ENCODE data around the gene TBX19.

TBX19 gene

DNA sequence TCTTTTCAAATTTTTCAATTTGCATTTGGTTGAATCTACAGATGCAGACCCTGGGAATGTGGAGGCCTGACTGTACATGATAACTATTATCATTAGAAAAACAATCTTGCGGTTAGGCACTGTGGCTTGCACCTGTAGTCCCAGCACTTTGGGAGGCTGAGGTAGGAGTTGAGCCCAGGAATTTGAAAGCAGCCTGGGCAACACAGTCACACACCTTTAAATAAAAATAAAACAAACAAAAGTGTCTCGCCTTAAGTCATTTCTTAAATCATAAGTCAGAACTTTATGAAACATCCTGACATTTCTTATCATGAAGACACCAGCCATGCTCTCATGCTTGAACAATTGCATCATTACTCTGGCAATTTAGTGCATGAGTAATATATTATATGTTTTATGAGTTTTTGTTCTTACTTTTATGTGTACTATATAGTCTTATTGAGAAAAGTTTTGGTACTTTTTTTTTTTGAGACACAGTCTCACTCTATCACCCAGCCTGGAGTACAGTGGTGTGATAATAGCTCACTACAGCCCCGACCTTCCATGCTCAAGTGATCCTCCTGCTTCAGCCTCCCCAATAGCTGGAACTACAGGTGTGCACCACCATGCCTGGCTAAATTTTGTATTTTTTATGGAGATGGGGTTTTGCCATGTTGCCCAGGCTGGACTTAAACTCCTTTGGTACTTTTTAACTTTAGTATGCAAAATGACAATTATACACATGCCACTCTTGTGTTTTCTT lies 7.8 kb downstream of the TBX19 start:
- ChIA-PET CTCF (interaction anchor here (1.2 kb wide), 1 partner anchor 53 kb away, joined by 5 read pairs; no protein-coding TSS in a partner anchor), POLR2A (no interaction called here)
- no peak overlapping the region for H3K27ac ChIP-seq (ENCODE audit: extremely low read depth, low read depth, low read length)
- peaks cover 11% of the 10 kb centered on the region; the same call in 1 of the 2 replicates for H3K4me1 ChIP-seq (ENCODE audit: control insufficient read depth, insufficient read depth, low read length)
- H3K36me3 ChIP-seq (ENCODE audit: control insufficient read depth in 2 of 2, insufficient read depth in 1 of 2, low read length in 2 of 2), result no peaks in the 10 kb centered on the region
- H3K4me3 ChIP-seq (ENCODE audit: low read depth, low read length), result no peak overlapping the region
- no peaks in the 10 kb centered on the region for H3K9me3 ChIP-seq (ENCODE audit: control insufficient read depth, insufficient read depth, low read depth, low read length)
- no peak for TF ChIP-seq YY2 (tag by site-specific recombination; IDR thresholded peaks at IDR 0.05)
- no peak for TF ChIP-seq ZFP3 (tag by site-specific recombination; IDR thresholded peaks at IDR 0.05; ENCODE audit: low read depth)
- TF ChIP-seq ZXDB (tag by site-specific recombination; IDR thresholded peaks at IDR 0.05), result 0 out of 2 replicates have a peak, but pooled peaks have one; percentile 44
- no peak for TF ChIP-seq TCF7L2 (IDR thresholded peaks at IDR 0.05; ENCODE audit: borderline replicate concordance, low read depth, low read length)
- TF ChIP-seq FEZF1 (tag by site-specific recombination; IDR thresholded peaks at IDR 0.05), result 0 out of 2 replicates have a peak, but pooled peaks have one; percentile 4
- TF ChIP-seq ZNF626 (tag by site-specific recombination; IDR thresholded peaks at IDR 0.05), result no peak
- TF ChIP-seq ZNF837 (tag by site-specific recombination; IDR thresholded peaks at IDR 0.05), result no peak
- TF ChIP-seq, protein P1, sequence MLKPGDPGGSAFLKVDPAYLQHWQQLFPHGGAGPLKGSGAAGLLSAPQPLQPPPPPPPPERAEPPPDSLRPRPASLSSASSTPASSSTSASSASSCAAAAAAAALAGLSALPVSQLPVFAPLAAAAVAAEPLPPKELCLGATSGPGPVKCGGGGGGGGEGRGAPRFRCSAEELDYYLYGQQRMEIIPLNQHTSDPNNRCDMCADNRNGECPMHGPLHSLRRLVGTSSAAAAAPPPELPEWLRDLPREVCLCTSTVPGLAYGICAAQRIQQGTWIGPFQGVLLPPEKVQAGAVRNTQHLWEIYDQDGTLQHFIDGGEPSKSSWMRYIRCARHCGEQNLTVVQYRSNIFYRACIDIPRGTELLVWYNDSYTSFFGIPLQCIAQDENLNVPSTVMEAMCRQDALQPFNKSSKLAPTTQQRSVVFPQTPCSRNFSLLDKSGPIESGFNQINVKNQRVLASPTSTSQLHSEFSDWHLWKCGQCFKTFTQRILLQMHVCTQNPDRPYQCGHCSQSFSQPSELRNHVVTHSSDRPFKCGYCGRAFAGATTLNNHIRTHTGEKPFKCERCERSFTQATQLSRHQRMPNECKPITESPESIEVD (tag by site-specific recombination; IDR thresholded peaks at IDR 0.05), result peak; percentile 50
- TF ChIP-seq ZSCAN30 (tag by site-specific recombination; IDR thresholded peaks at IDR 0.05), result no peak
- no peak for TF ChIP-seq ZNF354C (tag by site-specific recombination; IDR thresholded peaks at IDR 0.05; ENCODE audit: borderline replicate concordance, low read depth)
- no peak for TF ChIP-seq ZBTB48 (tag by site-specific recombination; IDR thresholded peaks at IDR 0.05)
- no peak for TF ChIP-seq ZEB2 (tag by site-specific recombination; IDR thresholded peaks at IDR 0.05)
- no peak for TF ChIP-seq ZNF37A (tag by site-specific recombination; IDR thresholded peaks at IDR 0.05)
- TF ChIP-seq, protein P2, sequence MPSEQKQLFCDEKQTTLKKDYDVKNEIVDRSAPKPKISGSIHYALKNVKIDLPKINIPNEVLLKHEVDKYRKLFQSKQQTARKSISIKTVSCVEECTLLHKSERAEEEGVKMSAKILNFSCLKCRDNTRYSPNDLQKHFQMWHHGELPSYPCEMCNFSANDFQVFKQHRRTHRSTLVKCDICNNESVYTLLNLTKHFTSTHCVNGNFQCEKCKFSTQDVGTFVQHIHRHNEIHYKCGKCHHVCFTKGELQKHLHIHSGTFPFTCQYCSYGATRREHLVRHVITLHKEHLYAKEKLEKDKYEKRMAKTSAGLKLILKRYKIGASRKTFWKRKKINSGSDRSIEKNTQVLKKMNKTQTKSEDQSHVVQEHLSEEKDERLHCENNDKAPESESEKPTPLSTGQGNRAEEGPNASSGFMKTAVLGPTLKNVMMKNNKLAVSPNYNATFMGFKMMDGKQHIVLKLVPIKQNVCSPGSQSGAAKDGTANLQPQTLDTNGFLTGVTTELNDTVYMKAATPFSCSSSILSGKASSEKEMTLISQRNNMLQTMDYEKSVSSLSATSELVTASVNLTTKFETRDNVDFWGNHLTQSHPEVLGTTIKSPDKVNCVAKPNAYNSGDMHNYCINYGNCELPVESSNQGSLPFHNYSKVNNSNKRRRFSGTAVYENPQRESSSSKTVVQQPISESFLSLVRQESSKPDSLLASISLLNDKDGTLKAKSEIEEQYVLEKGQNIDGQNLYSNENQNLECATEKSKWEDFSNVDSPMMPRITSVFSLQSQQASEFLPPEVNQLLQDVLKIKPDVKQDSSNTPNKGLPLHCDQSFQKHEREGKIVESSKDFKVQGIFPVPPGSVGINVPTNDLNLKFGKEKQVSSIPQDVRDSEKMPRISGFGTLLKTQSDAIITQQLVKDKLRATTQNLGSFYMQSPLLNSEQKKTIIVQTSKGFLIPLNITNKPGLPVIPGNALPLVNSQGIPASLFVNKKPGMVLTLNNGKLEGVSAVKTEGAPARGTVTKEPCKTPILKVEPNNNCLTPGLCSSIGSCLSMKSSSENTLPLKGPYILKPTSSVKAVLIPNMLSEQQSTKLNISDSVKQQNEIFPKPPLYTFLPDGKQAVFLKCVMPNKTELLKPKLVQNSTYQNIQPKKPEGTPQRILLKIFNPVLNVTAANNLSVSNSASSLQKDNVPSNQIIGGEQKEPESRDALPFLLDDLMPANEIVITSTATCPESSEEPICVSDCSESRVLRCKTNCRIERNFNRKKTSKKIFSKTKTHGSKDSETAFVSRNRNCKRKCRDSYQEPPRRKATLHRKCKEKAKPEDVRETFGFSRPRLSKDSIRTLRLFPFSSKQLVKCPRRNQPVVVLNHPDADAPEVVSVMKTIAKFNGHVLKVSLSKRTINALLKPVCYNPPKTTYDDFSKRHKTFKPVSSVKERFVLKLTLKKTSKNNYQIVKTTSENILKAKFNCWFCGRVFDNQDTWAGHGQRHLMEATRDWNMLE (tag by site-specific recombination; conservative IDR thresholded peaks at IDR 0.05; ENCODE audit: low read depth), result no peak
- TF ChIP-seq SCRT2 (tag by site-specific recombination; IDR thresholded peaks at IDR 0.05), result peak; percentile 54; the same call in 1 of the 2 replicates
- no peak for TF ChIP-seq ZNF266 (tag by site-specific recombination; IDR thresholded peaks at IDR 0.05; ENCODE audit: low read depth)
- no peak for TF ChIP-seq BCL11A (tag by site-specific recombination; IDR thresholded peaks at IDR 0.05; ENCODE audit: low read depth)
- TF ChIP-seq SP2 (tag by site-specific recombination; IDR thresholded peaks at IDR 0.05), result no peak
- no peak for TF ChIP-seq ZNF19 (tag by site-specific recombination; IDR thresholded peaks at IDR 0.05; ENCODE audit: low read depth)
- no peak for TF ChIP-seq ZNF302 (tag by site-specific recombination; IDR thresholded peaks at IDR 0.05; ENCODE audit: low read depth)
- TF ChIP-seq GFI1B (tag by site-specific recombination; IDR thresholded peaks at IDR 0.05), result no peak
- TF ChIP-seq SCRT1 (tag by site-specific recombination; IDR thresholded peaks at IDR 0.05; ENCODE audit: borderline replicate concordance), result peak; percentile 81; the same call in 1 of the 2 replicates
- TF ChIP-seq ZNF473 (tag by site-specific recombination; IDR thresholded peaks at IDR 0.05), result no peak
- TF ChIP-seq, protein P3, sequence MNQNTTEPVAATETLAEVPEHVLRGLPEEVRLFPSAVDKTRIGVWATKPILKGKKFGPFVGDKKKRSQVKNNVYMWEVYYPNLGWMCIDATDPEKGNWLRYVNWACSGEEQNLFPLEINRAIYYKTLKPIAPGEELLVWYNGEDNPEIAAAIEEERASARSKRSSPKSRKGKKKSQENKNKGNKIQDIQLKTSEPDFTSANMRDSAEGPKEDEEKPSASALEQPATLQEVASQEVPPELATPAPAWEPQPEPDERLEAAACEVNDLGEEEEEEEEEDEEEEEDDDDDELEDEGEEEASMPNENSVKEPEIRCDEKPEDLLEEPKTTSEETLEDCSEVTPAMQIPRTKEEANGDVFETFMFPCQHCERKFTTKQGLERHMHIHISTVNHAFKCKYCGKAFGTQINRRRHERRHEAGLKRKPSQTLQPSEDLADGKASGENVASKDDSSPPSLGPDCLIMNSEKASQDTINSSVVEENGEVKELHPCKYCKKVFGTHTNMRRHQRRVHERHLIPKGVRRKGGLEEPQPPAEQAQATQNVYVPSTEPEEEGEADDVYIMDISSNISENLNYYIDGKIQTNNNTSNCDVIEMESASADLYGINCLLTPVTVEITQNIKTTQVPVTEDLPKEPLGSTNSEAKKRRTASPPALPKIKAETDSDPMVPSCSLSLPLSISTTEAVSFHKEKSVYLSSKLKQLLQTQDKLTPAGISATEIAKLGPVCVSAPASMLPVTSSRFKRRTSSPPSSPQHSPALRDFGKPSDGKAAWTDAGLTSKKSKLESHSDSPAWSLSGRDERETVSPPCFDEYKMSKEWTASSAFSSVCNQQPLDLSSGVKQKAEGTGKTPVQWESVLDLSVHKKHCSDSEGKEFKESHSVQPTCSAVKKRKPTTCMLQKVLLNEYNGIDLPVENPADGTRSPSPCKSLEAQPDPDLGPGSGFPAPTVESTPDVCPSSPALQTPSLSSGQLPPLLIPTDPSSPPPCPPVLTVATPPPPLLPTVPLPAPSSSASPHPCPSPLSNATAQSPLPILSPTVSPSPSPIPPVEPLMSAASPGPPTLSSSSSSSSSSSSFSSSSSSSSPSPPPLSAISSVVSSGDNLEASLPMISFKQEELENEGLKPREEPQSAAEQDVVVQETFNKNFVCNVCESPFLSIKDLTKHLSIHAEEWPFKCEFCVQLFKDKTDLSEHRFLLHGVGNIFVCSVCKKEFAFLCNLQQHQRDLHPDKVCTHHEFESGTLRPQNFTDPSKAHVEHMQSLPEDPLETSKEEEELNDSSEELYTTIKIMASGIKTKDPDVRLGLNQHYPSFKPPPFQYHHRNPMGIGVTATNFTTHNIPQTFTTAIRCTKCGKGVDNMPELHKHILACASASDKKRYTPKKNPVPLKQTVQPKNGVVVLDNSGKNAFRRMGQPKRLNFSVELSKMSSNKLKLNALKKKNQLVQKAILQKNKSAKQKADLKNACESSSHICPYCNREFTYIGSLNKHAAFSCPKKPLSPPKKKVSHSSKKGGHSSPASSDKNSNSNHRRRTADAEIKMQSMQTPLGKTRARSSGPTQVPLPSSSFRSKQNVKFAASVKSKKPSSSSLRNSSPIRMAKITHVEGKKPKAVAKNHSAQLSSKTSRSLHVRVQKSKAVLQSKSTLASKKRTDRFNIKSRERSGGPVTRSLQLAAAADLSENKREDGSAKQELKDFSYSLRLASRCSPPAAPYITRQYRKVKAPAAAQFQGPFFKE (tag by site-specific recombination; IDR thresholded peaks at IDR 0.05; ENCODE audit: borderline replicate concordance), result no peak
